HUES64 (cell line): Measurements from ENCODE around the gene CEND1.
A peak's percentile ranks its signal among the peaks of the same experiment; 100 is the strongest.

Experiments used
- H3K27ac ChIP-seq: 2 replicates; pipeline ENCODE4 v1.7.0; 2013; ENCODE audit warnings: low read depth, low read length, inconsistent platforms
- H3K27me3 ChIP-seq: 2 replicates; pipeline ENCODE4 v1.6.1; 2013; ENCODE audit warnings: mild to moderate bottlenecking, low read length; ENCODE audit not compliant: insufficient read depth
- H3K36me3 ChIP-seq: 2 replicates; pipeline ENCODE4 v1.6.1; 2013; ENCODE audit warnings: mild to moderate bottlenecking, low read length; ENCODE audit not compliant: insufficient read depth
- H3K4me1 ChIP-seq: 2 replicates; pipeline ENCODE4 v1.6.1; 2013; ENCODE audit warnings: mild to moderate bottlenecking, low read length, moderate library complexity; ENCODE audit not compliant: insufficient read depth
- H3K4me3 ChIP-seq: 2 replicates; pipeline ENCODE4 v1.5.1; 2013; ENCODE audit warnings: mild to moderate bottlenecking, low read length, moderate library complexity
- H3K9ac ChIP-seq: 2 replicates; pipeline ENCODE4 v1.6.1; 2013; ENCODE audit warnings: mild to moderate bottlenecking, low read depth, low read length
- H3K9me3 ChIP-seq: 2 replicates; pipeline ENCODE4 v1.6.1; 2013; ENCODE audit warnings: low read depth, low read length; ENCODE audit not compliant: insufficient read depth
- WGBS: fragments of 150-250, 120-280 bp; methylation state at CpG from one replicate; pipeline ENCODE4 v1.1.7; 2013; ENCODE audit warnings: missing lambda C conversion rate; 5-methylcytosine and 5-hydroxymethylcytosine counted together

CEND1 gene

GRCh38 chr11:799641-800316 is 9.9 kb upstream of the CEND1 start:
- WGBS: 95% methylated on average over 32 of the region's 32 CpGs
- Histone ChIP-seq H3K9ac (no peak overlapping the region), H3K36me3 (peaks cover 8% of the 10 kb centered on the region), H3K4me1 (0 out of 2 replicates have a peak, but pooled peaks cover 5% of the 10 kb centered on the region), H3K9me3 (no peaks in the 10 kb centered on the region), H3K27ac (no peak overlapping the region), H3K27me3 (no peaks in the 10 kb centered on the region), H3K4me3 (no peak overlapping the region)

- 10% methylated on average over 69 of the region's 69 CpGs for WGBS
- H3K27ac ChIP-seq: peak within 1 kb of the TSS; percentile 87
- peaks cover 22% of the 10 kb centered on the region for H3K36me3 ChIP-seq
- no peaks in the 10 kb centered on the region for H3K27me3 ChIP-seq
- peak within 1 kb of the TSS; percentile 84 for H3K4me3 ChIP-seq
- no peaks in the 10 kb centered on the region for H3K9me3 ChIP-seq
- H3K9ac ChIP-seq: peak within 1 kb of the TSS; percentile 87
- H3K4me1 ChIP-seq: 0 out of 2 replicates have a peak, but pooled peaks cover 5% of the 10 kb centered on the region
Measured at GRCh38 chr11:798093-798713, 8.3 kb upstream of the CEND1 start, which contains the start of gene SLC25A22. Gene SLC25A22 (minus strand): TSS chr11:798281. CDS start chr11:795006, 3,275 bp downstream.

DNA sequence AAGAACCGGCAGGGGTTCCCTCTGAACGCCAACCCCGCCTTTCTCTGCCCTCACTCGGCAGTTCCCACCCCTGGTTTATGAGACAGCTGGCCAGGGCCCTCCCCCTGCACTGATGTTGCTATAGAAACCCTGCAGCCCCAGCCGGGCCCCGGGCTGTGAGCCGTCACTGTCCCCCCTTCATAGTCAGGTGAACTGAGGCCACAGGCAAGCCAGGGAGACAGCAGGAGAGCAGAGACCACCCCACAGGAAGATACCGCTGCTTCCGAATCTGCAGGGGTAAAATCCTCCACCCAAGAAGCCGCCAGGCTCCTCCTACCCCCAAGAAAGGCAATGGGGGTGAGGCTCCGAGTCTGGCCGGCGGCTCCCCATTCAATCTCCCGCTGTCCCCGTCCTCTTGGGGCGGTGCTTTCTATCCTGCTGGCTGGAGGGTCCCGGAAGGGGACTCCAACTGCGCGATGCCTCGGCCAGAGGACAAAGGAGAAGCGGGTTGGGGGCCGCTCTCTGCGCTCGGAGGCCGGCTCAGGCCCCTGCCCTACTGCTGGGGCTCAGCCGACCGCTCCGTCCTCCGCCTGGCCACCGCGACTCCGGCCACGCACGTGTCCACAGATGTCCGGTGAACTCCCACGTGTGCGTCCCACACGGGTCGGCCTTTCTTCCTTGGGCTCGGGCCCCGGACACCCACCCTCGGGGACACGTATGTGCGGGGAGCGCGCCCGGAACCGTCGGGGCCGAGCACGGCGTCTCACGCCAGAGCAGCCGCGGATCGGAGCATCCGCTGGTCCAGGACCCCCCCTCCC is 7.6 kb upstream of the CEND1 start:
- Histone ChIP-seq H3K9me3 (no peaks in the 10 kb centered on the region), H3K4me3 (peak overlapping the region; percentile 84), H3K36me3 (peaks cover 23% of the 10 kb centered on the region), H3K27ac (peak overlapping the region; percentile 87), H3K9ac (peak overlapping the region; percentile 87), H3K27me3 (no peaks in the 10 kb centered on the region), H3K4me1 (0 out of 2 replicates have a peak, but pooled peaks cover 5% of the 10 kb centered on the region)
- WGBS: under 1% methylated on average over 57 of the region's 57 CpGs

DNA sequence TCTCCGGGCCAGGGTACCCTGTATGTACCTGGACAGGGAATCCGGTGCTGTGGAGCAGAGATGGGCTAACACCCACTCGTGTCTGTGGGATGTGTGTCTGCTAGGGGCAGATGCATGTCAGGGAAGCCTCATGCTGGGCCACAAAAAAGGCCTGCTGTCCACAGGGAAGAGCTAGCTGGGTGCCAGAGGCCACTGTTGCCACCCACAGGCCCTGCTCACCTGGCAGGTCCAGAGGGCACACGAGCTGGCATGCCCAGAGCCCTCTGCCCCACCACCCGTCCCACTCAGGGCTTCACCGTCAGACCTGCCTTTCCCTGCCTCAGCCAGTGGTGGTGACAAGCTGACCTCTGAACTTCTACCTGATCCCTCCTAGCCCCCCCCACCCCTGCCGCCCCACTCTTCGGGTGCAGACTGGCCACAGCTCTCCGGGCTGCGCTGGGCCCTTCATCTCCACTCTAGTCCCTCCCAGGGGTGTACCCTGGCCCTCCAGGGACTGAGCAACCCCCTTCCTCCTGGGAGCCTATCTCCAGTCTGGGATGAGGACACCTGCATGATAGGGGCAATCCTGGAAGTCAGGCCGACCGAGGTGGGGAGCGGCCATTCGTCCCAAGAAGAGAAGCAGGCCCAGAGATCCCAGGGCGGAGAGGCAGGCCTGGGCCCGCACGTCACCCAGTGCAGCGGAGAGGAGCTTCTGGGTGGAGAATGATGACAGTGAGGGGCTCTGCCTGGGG is 6.8 kb upstream of the CEND1 start:
- Histone ChIP-seq H3K9me3 (no peaks in the 10 kb centered on the region), H3K27ac (peak overlapping the region; percentile 87; the same call in 1 of the 2 replicates), H3K4me3 (peak overlapping the region; percentile 84), H3K27me3 (no peaks in the 10 kb centered on the region), H3K9ac (no peak overlapping the region), H3K36me3 (peaks cover 27% of the 10 kb centered on the region; the same call in 1 of the 2 replicates), H3K4me1 (0 out of 2 replicates have a peak, but pooled peaks cover 5% of the 10 kb centered on the region)
- 39% methylated on average over 18 of the region's 18 CpGs for WGBS

- WGBS: 43% methylated on average over 22 of the region's 26 CpGs
Measured at GRCh38 chr11:795634-796564, 6.0 kb upstream of the CEND1 start.

GRCh38 chr11:794766-795633 is 5.1 kb upstream of the CEND1 start:
- Histone ChIP-seq H3K27me3 (no peaks in the 10 kb centered on the region), H3K9me3 (no peaks in the 10 kb centered on the region), H3K4me1 (peaks cover 9% of the 10 kb centered on the region; the same call in 1 of the 2 replicates), H3K4me3 (no peak overlapping the region), H3K36me3 (peaks cover 29% of the 10 kb centered on the region; the same call in 1 of the 2 replicates), H3K27ac (no peak overlapping the region), H3K9ac (no peak overlapping the region)
- WGBS: 86% methylated on average over 37 of the region's 38 CpGs

More at GRCh38 chr11:795634-796564, 6.0 kb upstream of the CEND1 start:
- Histone ChIP-seq H3K9ac (no peak overlapping the region), H3K9me3 (no peaks in the 10 kb centered on the region), H3K4me3 (no peak overlapping the region), H3K4me1 (0 out of 2 replicates have a peak, but pooled peaks cover 5% of the 10 kb centered on the region), H3K36me3 (peaks cover 32% of the 10 kb centered on the region; the same call in 1 of the 2 replicates), H3K27me3 (no peaks in the 10 kb centered on the region), H3K27ac (no peak overlapping the region)

DNA sequence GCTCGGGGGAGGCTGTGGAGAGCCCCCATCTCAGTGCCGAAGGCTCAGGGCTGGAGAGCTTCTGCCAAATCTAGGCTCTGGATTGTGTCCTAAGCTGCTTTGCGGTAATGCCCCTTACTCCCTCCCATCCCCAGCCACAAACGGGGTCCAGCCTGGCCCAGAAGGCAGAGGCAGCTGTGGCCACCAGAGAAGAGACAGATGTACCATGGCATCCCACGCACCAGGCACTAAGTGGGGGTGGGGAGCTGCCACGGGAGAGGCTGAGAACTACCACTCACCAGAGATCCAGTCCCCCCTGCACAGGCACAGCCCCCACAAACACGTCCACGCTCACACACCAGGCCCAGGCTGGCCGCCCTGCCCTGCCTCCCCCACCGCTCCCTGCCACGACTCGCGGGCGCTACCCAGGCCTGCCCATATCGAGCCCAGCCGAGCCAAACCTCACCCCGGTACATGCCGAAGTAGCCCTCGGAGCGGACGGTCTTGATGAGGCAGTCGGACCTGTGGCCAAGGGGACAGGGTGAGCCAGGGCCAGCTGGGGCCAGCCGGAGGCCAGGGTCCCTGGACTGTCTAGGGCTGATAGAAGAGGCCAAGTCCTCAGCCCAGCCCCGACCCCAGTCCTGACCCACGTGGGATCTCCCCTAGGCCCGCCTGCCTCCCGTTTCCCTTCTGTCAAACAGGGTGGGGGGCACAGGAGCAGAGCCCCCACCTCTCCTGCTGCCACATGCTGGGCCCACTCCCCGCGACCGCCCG is 4.3 kb upstream of the CEND1 start:
- Histone ChIP-seq H3K4me3 (no peak overlapping the region), H3K9ac (no peak overlapping the region), H3K4me1 (peaks cover 9% of the 10 kb centered on the region; the same call in 1 of the 2 replicates), H3K27ac (no peak overlapping the region), H3K27me3 (no peaks in the 10 kb centered on the region), H3K36me3 (peaks cover 26% of the 10 kb centered on the region; the same call in 1 of the 2 replicates), H3K9me3 (no peaks in the 10 kb centered on the region)
- 95% methylated on average over 31 of the region's 31 CpGs for WGBS

DNA sequence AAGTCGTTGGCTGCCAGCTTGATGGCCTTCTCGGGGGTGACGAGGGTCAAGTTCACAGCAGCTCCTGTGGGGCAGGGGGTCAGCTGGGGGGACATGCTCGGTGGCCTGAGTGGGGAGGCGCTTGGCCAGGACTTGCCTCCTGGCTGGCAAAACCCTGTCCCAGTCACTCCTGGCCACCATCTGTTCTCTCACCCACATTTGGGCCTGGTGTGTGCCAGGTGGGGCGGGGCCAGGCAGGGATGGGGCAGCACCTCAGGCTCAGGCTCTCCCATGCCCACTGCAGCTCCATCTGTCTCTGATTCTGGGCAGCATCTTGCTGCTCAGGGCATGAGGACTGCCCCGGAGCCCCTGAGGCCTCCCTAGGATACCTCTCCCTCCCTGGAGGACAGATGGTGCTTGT is 3.7 kb upstream of the CEND1 start:
- no peaks in the 10 kb centered on the region for H3K27me3 ChIP-seq
- H3K36me3 ChIP-seq: peaks cover 26% of the 10 kb centered on the region; the same call in 1 of the 2 replicates
- WGBS: 89% methylated on average over 7 of the region's 7 CpGs
- H3K9me3 ChIP-seq: no peaks in the 10 kb centered on the region
- H3K4me3 ChIP-seq: no peak overlapping the region
- no peak overlapping the region for H3K27ac ChIP-seq
- no peak overlapping the region for H3K9ac ChIP-seq
- peaks cover 9% of the 10 kb centered on the region; the same call in 1 of the 2 replicates for H3K4me1 ChIP-seq

DNA sequence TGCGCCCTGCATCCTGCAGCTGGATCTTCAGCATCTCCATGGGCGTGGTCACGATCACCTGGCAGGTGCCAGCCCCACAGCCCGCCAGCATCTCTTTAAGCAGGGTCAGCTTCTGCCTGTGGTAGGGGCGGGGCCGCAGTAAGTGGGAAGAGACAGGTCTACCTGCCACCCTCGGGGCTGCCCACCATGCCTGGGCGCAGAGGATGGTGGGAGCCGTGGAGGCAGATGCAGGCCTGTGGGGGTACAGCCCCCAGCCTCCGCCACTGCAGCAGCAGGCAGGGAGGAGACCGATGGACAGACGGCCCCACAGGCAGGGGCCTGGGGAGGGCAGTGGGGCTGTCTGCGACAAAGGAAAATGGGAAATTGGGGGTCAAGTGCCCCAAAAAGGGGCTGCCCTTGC is 3.0 kb upstream of the CEND1 start:
- H3K4me3 ChIP-seq: no peak overlapping the region
- peaks cover 26% of the 10 kb centered on the region; the same call in 1 of the 2 replicates for H3K36me3 ChIP-seq
- no peaks in the 10 kb centered on the region for H3K9me3 ChIP-seq
- H3K27ac ChIP-seq: no peak overlapping the region
- peaks cover 9% of the 10 kb centered on the region; the same call in 1 of the 2 replicates for H3K4me1 ChIP-seq
- H3K9ac ChIP-seq: no peak overlapping the region
- 93% methylated on average over 13 of the region's 13 CpGs for WGBS
- no peaks in the 10 kb centered on the region for H3K27me3 ChIP-seq
